Breast epithelium (tissue), 4 donors: ENCODE results near the gene SURF6. TPM values are rescaled to one million over a fixed set of nuclear protein-coding genes. Genes with fewer than 3 reads are reported as not detected.
A peak's percentile ranks its signal among the peaks of the same experiment; 100 is the strongest.
"Not testable (repeated sequence)": the region's sequence is repeated elsewhere in the genome, so short reads cannot be mapped to it uniquely, and the experiment has no call there.

ENCODE experiments used
- DNase-seq, 2 donors: peaks; one replicate each; pipeline ENCODE4 v3.0.0-alpha.2; 2019; ENCODE audit warnings: low spot score in 2 of 2
- H3K27ac ChIP-seq, 2 donors: fragments of 200-600 bp; sonication (generic) in 1 of 2; one replicate each; pipeline ENCODE4 v1.5.1; 2016 to 2019; ENCODE audit warnings: mild to moderate bottlenecking in 1 of 2
- H3K27me3 ChIP-seq, 2 donors: fragments of 200-600 bp; sonication (generic) in 1 of 2; one replicate each; pipeline versions ENCODE4 v1.5.1 to v1.6.0; 2017 to 2019; ENCODE audit warnings: control low read depth in 1 of 2, mild to moderate bottlenecking in 1 of 2
- H3K36me3 ChIP-seq: fragments of 200-600 bp; one replicate; pipeline ENCODE4 v1.5.1; 2019
- H3K4me1 ChIP-seq, 2 donors: fragments of 200-600 bp; sonication (generic); one replicate each; pipeline ENCODE4 v1.5.1; 2016 to 2019; ENCODE audit warnings: control low read depth in 1 of 2
- H3K4me3 ChIP-seq, 3 donors: fragments of 200-600 bp; sonication (generic); 1 replicate in 2 of 3; 2 replicates in 1 of 3; pipeline ENCODE4 v1.5.1; 2016 to 2019; ENCODE audit warnings: mild to moderate bottlenecking in 3 of 3, moderate library complexity in 2 of 3
- H3K9me3 ChIP-seq, 2 donors: fragments of 200-600 bp; sonication (generic) in 1 of 2; one replicate each; pipeline ENCODE4 v1.5.1; 2016 to 2019; ENCODE audit warnings: control low read depth in 1 of 2
- POLR2A ChIP-seq: fragments of 450-650 bp; IDR thresholded peaks from one replicate; pipeline ENCODE4 v1.6.1; 2016; ENCODE audit warnings: antibody characterized with exemption, mild to moderate bottlenecking, moderate library complexity
- POLR2AphosphoS5 ChIP-seq, 3 donors: sonication (generic); formaldehyde crosslinking; IDR thresholded peaks; one replicate each; pipeline ENCODE4 v1.6.1; 2017; ENCODE audit warnings: antibody characterized with exemption in 3 of 3
- intact Hi-C: fragments of 100-400 bp; cut with DNase I; formaldehyde crosslinking; loops from one replicate; pipeline ENCODE4 v1.15.1; 2023; ENCODE audit warnings: low total_unique reads
- total RNA-seq, 3 donors: library from RNA; depleted of rRNA; stranded (reverse); fragments of >200 nt; gene quantifications; one replicate each; pipeline ENCODE4 v1.1.0, GENCODE V29; 2016
- TF ChIP-seq, protein P1 (sequence below), 3 donors: fragments of 450-650 bp; IDR thresholded peaks; one replicate each; pipeline ENCODE4 v1.5.1; 2016 to 2017; ENCODE audit warnings: antibody characterized with exemption in 3 of 3, mild to moderate bottlenecking in 3 of 3, moderate library complexity in 3 of 3

Gene SURF6
- total RNA-seq, 3 donors from 2014 or later: 12.8 to 29.0 (median 23.3) TPM

DNA sequence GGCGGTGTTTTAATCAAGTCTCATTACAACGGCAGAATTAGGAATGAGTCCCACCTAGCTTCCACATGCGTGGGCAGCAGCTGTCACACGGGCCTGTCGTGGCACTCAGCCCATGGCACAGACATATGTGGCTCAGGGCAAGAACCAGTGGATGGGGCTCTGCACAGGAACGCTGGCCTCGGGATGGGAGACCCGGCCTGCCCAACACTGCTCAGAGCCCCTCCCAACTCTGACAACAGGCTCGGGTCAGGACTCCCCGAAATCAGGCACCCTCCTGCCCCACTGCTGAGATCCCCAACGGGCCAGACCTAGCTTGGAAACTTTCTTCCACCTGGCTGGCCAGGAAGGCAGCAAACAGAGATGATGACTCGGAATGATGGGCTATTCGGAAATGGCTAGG, 4.9 kb upstream of the SURF6 start:
- H3K36me3 ChIP-seq: peaks cover 5% of the 10 kb centered on the region
- no peak for DNase-seq
- no peak overlapping the region for H3K4me3 ChIP-seq
- intact Hi-C loops: no loop called here
- H3K27me3 ChIP-seq: no peaks in the 10 kb centered on the region
- H3K27ac ChIP-seq: no peak overlapping the region
- no peaks in the 10 kb centered on the region for H3K9me3 ChIP-seq
- no peaks in the 10 kb centered on the region for H3K4me1 ChIP-seq
- TF ChIP-seq POLR2A (no peak), POLR2AphosphoS5 (IDR thresholded peaks at IDR 0.05) (no peak)
- TF ChIP-seq, protein P1, sequence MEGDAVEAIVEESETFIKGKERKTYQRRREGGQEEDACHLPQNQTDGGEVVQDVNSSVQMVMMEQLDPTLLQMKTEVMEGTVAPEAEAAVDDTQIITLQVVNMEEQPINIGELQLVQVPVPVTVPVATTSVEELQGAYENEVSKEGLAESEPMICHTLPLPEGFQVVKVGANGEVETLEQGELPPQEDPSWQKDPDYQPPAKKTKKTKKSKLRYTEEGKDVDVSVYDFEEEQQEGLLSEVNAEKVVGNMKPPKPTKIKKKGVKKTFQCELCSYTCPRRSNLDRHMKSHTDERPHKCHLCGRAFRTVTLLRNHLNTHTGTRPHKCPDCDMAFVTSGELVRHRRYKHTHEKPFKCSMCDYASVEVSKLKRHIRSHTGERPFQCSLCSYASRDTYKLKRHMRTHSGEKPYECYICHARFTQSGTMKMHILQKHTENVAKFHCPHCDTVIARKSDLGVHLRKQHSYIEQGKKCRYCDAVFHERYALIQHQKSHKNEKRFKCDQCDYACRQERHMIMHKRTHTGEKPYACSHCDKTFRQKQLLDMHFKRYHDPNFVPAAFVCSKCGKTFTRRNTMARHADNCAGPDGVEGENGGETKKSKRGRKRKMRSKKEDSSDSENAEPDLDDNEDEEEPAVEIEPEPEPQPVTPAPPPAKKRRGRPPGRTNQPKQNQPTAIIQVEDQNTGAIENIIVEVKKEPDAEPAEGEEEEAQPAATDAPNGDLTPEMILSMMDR (IDR thresholded peaks at IDR 0.05): no peak

GRCh38 chr9:133340256-133340655, 4.3 kb upstream of the SURF6 start:
- DNase-seq: no peak
- intact Hi-C loops: no loop called here
- no peaks in the 10 kb centered on the region for H3K9me3 ChIP-seq
- TF ChIP-seq, protein P1 (IDR thresholded peaks at IDR 0.05): no peak
- TF ChIP-seq POLR2AphosphoS5 (IDR thresholded peaks at IDR 0.05) (no peak), POLR2A (no peak)
- H3K36me3 ChIP-seq: peaks cover 5% of the 10 kb centered on the region
- H3K27me3 ChIP-seq: no peaks in the 10 kb centered on the region
- no peak overlapping the region for H3K27ac ChIP-seq
- no peaks in the 10 kb centered on the region for H3K4me1 ChIP-seq
- H3K4me3 ChIP-seq: no peak overlapping the region

GRCh38 chr9:133339641-133340040, 3.7 kb upstream of the SURF6 start:
- Histone ChIP-seq H3K4me1 (peaks cover 0 to 5% of the 10 kb centered on the region in 2 donors), H3K4me3 (no peak overlapping the region), H3K36me3 (peaks cover 5% of the 10 kb centered on the region), H3K27ac (no peak overlapping the region), H3K9me3 (no peaks in the 10 kb centered on the region), H3K27me3 (no peaks in the 10 kb centered on the region)
- TF ChIP-seq POLR2A (no peak), POLR2AphosphoS5 (IDR thresholded peaks at IDR 0.05) (no peak)
- TF ChIP-seq, protein P1 (IDR thresholded peaks at IDR 0.05): no peak
- intact Hi-C loops: no loop called here
- no peak for DNase-seq

DNA sequence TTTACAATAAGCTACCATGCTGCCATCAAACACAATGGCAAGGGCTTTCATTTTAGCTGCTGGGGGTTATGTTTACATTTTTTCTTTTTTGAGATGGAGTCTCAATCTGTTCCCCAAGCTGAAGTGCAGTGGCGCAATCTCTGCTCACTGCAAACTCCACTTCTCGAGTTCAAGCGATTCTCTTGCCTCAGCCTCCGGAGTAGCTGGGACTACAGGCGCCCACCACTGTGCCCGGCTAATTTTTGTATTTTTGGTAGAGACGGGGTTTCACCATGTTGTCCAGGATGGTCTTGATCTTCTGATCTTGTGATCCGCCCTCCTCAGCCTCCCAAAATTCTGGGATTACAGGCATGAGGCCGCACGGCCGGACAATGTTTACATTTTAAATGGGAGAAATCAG, 1.1 kb downstream of the SURF6 start:
- H3K27me3 ChIP-seq, H3K36me3 ChIP-seq, H3K27ac ChIP-seq, H3K9me3 ChIP-seq, intact Hi-C loops, DNase-seq: not testable (repeated sequence)
- Histone ChIP-seq H3K4me3 (peak overlapping the region; percentile 88 to 93 (median 88)), H3K4me1 (peaks cover 0 to 12% of the 10 kb centered on the region in 2 donors)

- TF ChIP-seq, protein P1 (IDR thresholded peaks at IDR 0.05): no peak
- TF ChIP-seq POLR2A: no peak
- TF ChIP-seq POLR2AphosphoS5 (IDR thresholded peaks at IDR 0.05): no peak
- Histone ChIP-seq H3K27me3 (no peaks in the 10 kb centered on the region), H3K36me3 (peaks cover 9% of the 10 kb centered on the region), H3K9me3 (no peaks in the 10 kb centered on the region), H3K27ac (no peak overlapping the region), H3K4me1 (peaks cover 0 to 12% of the 10 kb centered on the region in 2 donors), H3K4me3 (no peak overlapping the region)
- intact Hi-C loops: no loop called here
- DNase-seq: no peak
Measured at GRCh38 chr9:133334161-133334560, 1.8 kb downstream of the SURF6 start.

DNA sequence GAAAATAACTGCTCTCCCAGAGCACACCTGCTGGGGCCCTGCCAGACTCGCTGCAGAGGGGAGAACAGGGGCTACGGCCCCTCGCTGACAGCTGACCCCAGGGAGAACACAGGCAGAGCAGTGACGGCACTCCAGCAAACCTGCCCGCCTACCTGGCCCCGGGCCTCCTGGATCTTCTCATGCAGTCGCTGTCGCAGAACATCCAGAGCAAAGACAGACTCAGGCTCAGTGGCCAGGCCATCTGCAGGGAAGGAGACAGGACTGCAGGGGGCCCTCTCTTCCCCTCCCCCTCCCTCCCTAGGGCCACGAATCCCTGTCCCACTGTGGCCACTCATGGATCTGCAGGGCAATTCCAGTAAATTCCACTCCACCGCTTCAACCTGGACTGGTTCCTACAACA, 2.4 kb downstream of the SURF6 start:
- no peak for DNase-seq
- TF ChIP-seq POLR2AphosphoS5 (IDR thresholded peaks at IDR 0.05) (no peak), POLR2A (no peak)
- TF ChIP-seq, protein P1 (IDR thresholded peaks at IDR 0.05): no peak
- H3K36me3 ChIP-seq: peaks cover 9% of the 10 kb centered on the region
- no peak overlapping the region for H3K4me3 ChIP-seq
- intact Hi-C loops: no loop called here
- no peaks in the 10 kb centered on the region for H3K27me3 ChIP-seq
- no peak overlapping the region for H3K27ac ChIP-seq
- H3K4me1 ChIP-seq: peaks cover 0 to 12% of the 10 kb centered on the region in 2 donors
- H3K9me3 ChIP-seq: no peaks in the 10 kb centered on the region
